Keratinocyte (primary cell): Measurements from ENCODE around the gene RAC2. TPM values are rescaled to one million over a fixed set of nuclear protein-coding genes. Genes with fewer than 3 reads are reported as not detected.

Experiments
- DNase-seq: peaks from one replicate; pipeline ENCODE4 v3.0.0-alpha.2; 2011; ENCODE audit warnings: low read depth, missing footprints, low spot score
- FAIRE-seq: peaks from 2 replicates; lab custom pipeline; 2011; peaks lifted over from hg19 to GRCh38; lab: Jason Lieb, UNC
- H2AFZ ChIP-seq: 2 replicates; pipeline ENCODE4 v1.6.0; 2012; ENCODE audit warnings: low read length, control low read depth, inconsistent platforms; ENCODE audit not compliant: control insufficient read depth
- H3K27ac ChIP-seq: 2 replicates; pipeline ENCODE4 v1.5.1; 2011; ENCODE audit warnings: low read length; ENCODE audit not compliant: control insufficient read depth, insufficient read depth
- H3K27me3 ChIP-seq: 3 replicates; pipeline ENCODE4 v1.6.0; 2011; ENCODE audit warnings: low read length; ENCODE audit not compliant: control insufficient read depth, insufficient read depth; ENCODE audit errors: extremely low read depth
- H3K36me3 ChIP-seq, 2 experiments: 2 replicates in 1 of 2; 3 replicates in 1 of 2; pipeline ENCODE4 v1.5.1; 2011; ENCODE audit warnings: low read length in 2 of 2, mild to moderate bottlenecking in 1 of 2; ENCODE audit not compliant: control insufficient read depth in 2 of 2, insufficient read depth in 2 of 2; ENCODE audit errors: extremely low read depth in 1 of 2
- H3K4me1 ChIP-seq: 3 replicates; pipeline ENCODE4 v1.5.1; 2011; ENCODE audit warnings: low read length; ENCODE audit not compliant: control insufficient read depth, insufficient read depth; ENCODE audit errors: extremely low read depth
- H3K4me2 ChIP-seq: 3 replicates; pipeline ENCODE4 v1.6.0; 2011; ENCODE audit warnings: low read depth, low read length; ENCODE audit not compliant: control insufficient read depth, insufficient read depth; ENCODE audit errors: extremely low read depth
- H3K4me3 ChIP-seq, 3 experiments: fragments of 200-600 bp in 1 of 3; sonication (generic) in 1 of 3; 2 replicates in 2 of 3; 3 replicates in 1 of 3; pipeline ENCODE4 v1.5.1; 2011 to 2016; ENCODE audit warnings: low read length in 3 of 3, mild to moderate bottlenecking in 3 of 3, control low read depth in 2 of 3, inconsistent platforms in 1 of 3, low read depth in 1 of 3, mixed read lengths in 1 of 3, mixed run types in 1 of 3, moderate library complexity in 1 of 3; ENCODE audit not compliant: control insufficient read depth in 2 of 3, insufficient read depth in 2 of 3; ENCODE audit errors: extremely low read depth in 1 of 3
- H3K79me2 ChIP-seq: 2 replicates; pipeline ENCODE4 v1.6.0; 2012; ENCODE audit warnings: low read length; ENCODE audit not compliant: control insufficient read depth, insufficient read depth
- H3K9ac ChIP-seq: 3 replicates; pipeline ENCODE4 v1.6.0; 2011; ENCODE audit warnings: low read length; ENCODE audit not compliant: control insufficient read depth, insufficient read depth; ENCODE audit errors: extremely low read depth
- H3K9me1 ChIP-seq: 3 replicates; pipeline ENCODE4 v1.6.0; 2011; ENCODE audit warnings: low read length; ENCODE audit not compliant: control insufficient read depth, insufficient read depth; ENCODE audit errors: extremely low read depth
- H3K9me3 ChIP-seq: 2 replicates; pipeline ENCODE4 v1.5.1; 2012; ENCODE audit warnings: low read depth, low read length; ENCODE audit not compliant: control insufficient read depth
- H4K20me1 ChIP-seq: 3 replicates; pipeline ENCODE4 v1.6.0; 2011; ENCODE audit warnings: low read length; ENCODE audit not compliant: control insufficient read depth, insufficient read depth; ENCODE audit errors: extremely low read depth
- EZH2 ChIP-seq: IDR thresholded peaks from one replicate; pipeline ENCODE4 v1.6.1; 2012; ENCODE audit warnings: inconsistent platforms, mild to moderate bottlenecking, low read length, moderate library complexity
- dilution Hi-C: fragments of 300-500 bp; cut with MboI; formaldehyde crosslinking; loops from one replicate; pipeline ENCODE4 v1.7.0; 2020; ENCODE audit warnings: low sequenced_read_pairs; ENCODE audit not compliant: extremely low pct_ligation_motif_present
- polyA plus RNA-seq, 5 experiments: library from polyadenylated mRNA; depleted of rRNA in 3 of 5; stranded (reverse) in 3 of 5; stranded (forward) in 1 of 5; unstranded in 1 of 5; fragments of >200 nt; gene quantifications; 1 replicate in 1 of 5; 2 replicates in 3 of 5; 3 replicates in 1 of 5; pipeline versions ENCODE4 v1.2.1 to v1.2.3, GENCODE V29; 2011 to 2012; ENCODE audit warnings: missing spikeins in 2 of 5, low read depth in 1 of 5, low replicate concordance in 1 of 5
- TF ChIP-seq, protein P1 (sequence below), 3 experiments: IDR thresholded peaks in 1 of 3; conservative IDR thresholded peaks in 1 of 3; optimal IDR thresholded peaks in 1 of 3; 2 replicates in 2 of 3; 3 replicates in 1 of 3; pipeline versions ENCODE3 to v1.5.1; 2011; ENCODE audit warnings: low read length in 3 of 3, mild to moderate bottlenecking in 3 of 3, moderate library complexity in 2 of 3, control low read depth in 1 of 3, inconsistent platforms in 1 of 3; ENCODE audit not compliant: insufficient read depth in 2 of 3; ENCODE audit errors: extremely low read depth in 1 of 3

Gene RAC2
- polyA plus RNA-seq, 1 donor (not counting 4 experiments of a cell fraction or from before 2014, with no cell fraction given), result 78.6 TPM

DNA sequence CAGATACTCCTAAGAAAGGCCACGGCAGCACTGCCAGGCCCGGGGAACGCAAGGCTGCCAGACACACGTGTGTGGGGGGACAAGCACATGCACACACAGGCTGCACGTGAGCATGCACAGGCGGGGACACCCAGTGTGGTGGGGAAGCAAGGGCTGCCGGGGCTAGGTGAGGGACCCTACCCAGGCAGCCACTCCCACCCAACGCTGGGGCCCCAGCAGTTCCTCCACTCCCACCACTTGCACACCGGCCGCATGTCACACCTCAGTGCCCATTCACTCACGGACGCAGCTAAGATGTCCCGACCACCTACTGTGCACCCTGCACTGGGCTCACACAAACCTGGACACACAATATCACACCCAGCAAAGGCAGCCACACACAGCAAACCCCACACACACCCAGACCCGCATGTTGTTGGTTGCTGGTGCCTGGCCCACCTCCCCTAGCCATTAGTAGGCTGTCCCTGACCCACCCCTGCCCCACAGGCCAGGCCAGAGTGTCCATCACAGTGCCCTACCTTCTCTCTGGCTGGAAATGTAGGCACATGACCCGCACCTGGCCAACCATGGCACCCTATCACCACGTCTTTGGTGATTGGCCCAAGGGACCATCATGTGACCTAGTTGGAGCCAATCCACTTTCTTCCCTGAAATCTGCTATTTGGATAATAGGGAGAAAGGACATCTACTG is 40.6 kb downstream of the RAC2 start:
- H3K4me3 ChIP-seq, result no peak overlapping the region
- TF ChIP-seq EZH2, result no peak
- TF ChIP-seq, protein P1, sequence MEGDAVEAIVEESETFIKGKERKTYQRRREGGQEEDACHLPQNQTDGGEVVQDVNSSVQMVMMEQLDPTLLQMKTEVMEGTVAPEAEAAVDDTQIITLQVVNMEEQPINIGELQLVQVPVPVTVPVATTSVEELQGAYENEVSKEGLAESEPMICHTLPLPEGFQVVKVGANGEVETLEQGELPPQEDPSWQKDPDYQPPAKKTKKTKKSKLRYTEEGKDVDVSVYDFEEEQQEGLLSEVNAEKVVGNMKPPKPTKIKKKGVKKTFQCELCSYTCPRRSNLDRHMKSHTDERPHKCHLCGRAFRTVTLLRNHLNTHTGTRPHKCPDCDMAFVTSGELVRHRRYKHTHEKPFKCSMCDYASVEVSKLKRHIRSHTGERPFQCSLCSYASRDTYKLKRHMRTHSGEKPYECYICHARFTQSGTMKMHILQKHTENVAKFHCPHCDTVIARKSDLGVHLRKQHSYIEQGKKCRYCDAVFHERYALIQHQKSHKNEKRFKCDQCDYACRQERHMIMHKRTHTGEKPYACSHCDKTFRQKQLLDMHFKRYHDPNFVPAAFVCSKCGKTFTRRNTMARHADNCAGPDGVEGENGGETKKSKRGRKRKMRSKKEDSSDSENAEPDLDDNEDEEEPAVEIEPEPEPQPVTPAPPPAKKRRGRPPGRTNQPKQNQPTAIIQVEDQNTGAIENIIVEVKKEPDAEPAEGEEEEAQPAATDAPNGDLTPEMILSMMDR (optimal IDR thresholded peaks at IDR 0.05 in 1 of 3, IDR thresholded peaks at IDR 0.05 in 1 of 3, conservative IDR thresholded peaks at IDR 0.05 in 1 of 3; ENCODE audit: extremely low read depth in 1 of 3, insufficient read depth in 2 of 3, low read length in 3 of 3), result no peak
- FAIRE-seq, result no peak
- H2AFZ ChIP-seq, result no peak overlapping the region
- no peaks in the 10 kb centered on the region for H3K9me1 ChIP-seq
- no peaks in the 10 kb centered on the region for H3K27me3 ChIP-seq
- H3K4me1 ChIP-seq, result peaks cover 9% of the 10 kb centered on the region
- H3K27ac ChIP-seq, result no peak overlapping the region
- no peak overlapping the region for H3K4me2 ChIP-seq
- dilution Hi-C loops, result no loop called here
- H3K79me2 ChIP-seq, result no peaks in the 10 kb centered on the region
- H3K9ac ChIP-seq, result no peak overlapping the region
- no peaks in the 10 kb centered on the region for H3K36me3 ChIP-seq
- no peak for DNase-seq
- H4K20me1 ChIP-seq, result no peaks in the 10 kb centered on the region
- H3K9me3 ChIP-seq, result no peaks in the 10 kb centered on the region

- dilution Hi-C loops, result no loop called here
- Histone ChIP-seq H3K9me3 (no peaks in the 10 kb centered on the region), H3K9ac (no peak overlapping the region), H3K4me3 (no peak overlapping the region), H3K27me3 (no peaks in the 10 kb centered on the region), H3K4me2 (no peak overlapping the region), H3K27ac (no peak overlapping the region), H2AFZ (no peak overlapping the region), H3K36me3 (no peaks in the 10 kb centered on the region), H3K4me1 (peaks cover 15% of the 10 kb centered on the region), H3K9me1 (no peaks in the 10 kb centered on the region), H4K20me1 (no peaks in the 10 kb centered on the region), H3K79me2 (no peaks in the 10 kb centered on the region)
- TF ChIP-seq EZH2, result no peak
- TF ChIP-seq, protein P1 (optimal IDR thresholded peaks at IDR 0.05 in 1 of 3, IDR thresholded peaks at IDR 0.05 in 1 of 3, conservative IDR thresholded peaks at IDR 0.05 in 1 of 3; ENCODE audit: extremely low read depth in 1 of 3, insufficient read depth in 2 of 3, low read length in 3 of 3), result no peak
- DNase-seq (no peak), FAIRE-seq (no peak)
These were observed 41.4 kb downstream of the RAC2 start for GRCh38 chr22:37202716-37203115.
